IMR-90 (cell line): ENCODE measurements around the gene EED.

ENCODE experiments used
- CEBPB ChIP-seq: IDR thresholded peaks from 2 replicates; pipeline ENCODE4 v1.6.1; 2012; ENCODE audit warnings: low read depth, low read length, improper control_type of control experiment
- ELK1 ChIP-seq: fragments of 150-350 bp; IDR thresholded peaks from 2 replicates; pipeline ENCODE4 v1.6.1; 2016; ENCODE audit warnings: low read depth, mild to moderate bottlenecking, low read length, moderate library complexity, borderline replicate concordance
- POLR2A ChIP-seq: IDR thresholded peaks from 2 replicates; pipeline ENCODE4 v1.6.1; 2012; ENCODE audit warnings: mild to moderate bottlenecking, low read depth, low read length
- RFX5 ChIP-seq: IDR thresholded peaks from 2 replicates; pipeline ENCODE4 v1.8.0; 2012; ENCODE audit warnings: low read depth, mild to moderate bottlenecking, low read length, moderate library complexity
- SMC3 ChIP-seq: fragments of 150-350 bp; IDR thresholded peaks from 2 replicates; pipeline ENCODE4 v1.6.1; 2016; ENCODE audit warnings: low read depth, mild to moderate bottlenecking, antibody characterized with exemption, low read length, moderate library complexity
- TF ChIP-seq, protein P1 (sequence below): conservative IDR thresholded peaks from 2 replicates; pipeline ENCODE4 v1.5.1; 2012; ENCODE audit warnings: mild to moderate bottlenecking, low read depth, low read length, improper control_type of control experiment

GRCh38 chr11:86257446-86257845 is 12.9 kb downstream of the EED start:
- TF ChIP-seq, protein P1, sequence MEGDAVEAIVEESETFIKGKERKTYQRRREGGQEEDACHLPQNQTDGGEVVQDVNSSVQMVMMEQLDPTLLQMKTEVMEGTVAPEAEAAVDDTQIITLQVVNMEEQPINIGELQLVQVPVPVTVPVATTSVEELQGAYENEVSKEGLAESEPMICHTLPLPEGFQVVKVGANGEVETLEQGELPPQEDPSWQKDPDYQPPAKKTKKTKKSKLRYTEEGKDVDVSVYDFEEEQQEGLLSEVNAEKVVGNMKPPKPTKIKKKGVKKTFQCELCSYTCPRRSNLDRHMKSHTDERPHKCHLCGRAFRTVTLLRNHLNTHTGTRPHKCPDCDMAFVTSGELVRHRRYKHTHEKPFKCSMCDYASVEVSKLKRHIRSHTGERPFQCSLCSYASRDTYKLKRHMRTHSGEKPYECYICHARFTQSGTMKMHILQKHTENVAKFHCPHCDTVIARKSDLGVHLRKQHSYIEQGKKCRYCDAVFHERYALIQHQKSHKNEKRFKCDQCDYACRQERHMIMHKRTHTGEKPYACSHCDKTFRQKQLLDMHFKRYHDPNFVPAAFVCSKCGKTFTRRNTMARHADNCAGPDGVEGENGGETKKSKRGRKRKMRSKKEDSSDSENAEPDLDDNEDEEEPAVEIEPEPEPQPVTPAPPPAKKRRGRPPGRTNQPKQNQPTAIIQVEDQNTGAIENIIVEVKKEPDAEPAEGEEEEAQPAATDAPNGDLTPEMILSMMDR: no peak
- no peak for TF ChIP-seq CEBPB
- no peak for TF ChIP-seq SMC3
- TF ChIP-seq POLR2A: no peak
- no peak for TF ChIP-seq ELK1
- no peak for TF ChIP-seq RFX5
